ENCODE data around the gene ACAP3. TPM values are rescaled to one million over a fixed set of nuclear protein-coding genes. Genes with fewer than 3 reads are reported as not detected.

Gene ACAP3
- total and polyA plus RNA-seq, 2 of the 4 experiments (the other 2 are of a cell fraction) = 13.3 to 58.2 TPM

DNA sequence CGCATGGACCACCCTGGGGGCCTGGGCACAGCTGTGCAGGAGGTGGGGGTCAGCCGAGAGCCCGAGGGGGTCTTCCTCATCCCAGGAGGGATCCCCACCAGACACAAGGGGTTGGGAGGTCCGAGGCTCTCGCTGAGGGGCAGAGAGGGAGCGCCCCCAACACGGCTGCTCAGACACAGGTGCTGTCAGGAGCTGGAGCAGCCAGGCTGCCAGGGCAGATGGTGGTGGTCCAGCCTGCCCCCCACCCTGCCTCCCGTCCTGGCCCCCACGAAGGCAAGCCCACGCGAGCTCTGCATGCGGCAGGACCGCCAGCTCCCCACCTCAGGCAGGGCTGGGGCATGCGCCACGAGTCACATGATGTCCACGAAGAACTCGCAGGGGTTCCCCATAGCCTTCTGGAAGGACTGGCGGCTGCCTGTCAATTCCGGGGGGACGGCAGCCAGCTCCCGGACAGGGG is 28.1 kb upstream of the ACAP3 start:
- ATAC-seq (ENCODE audit: low read depth) = no peak
- no peak overlapping the region for H2AFZ ChIP-seq (replicated peaks; ENCODE audit: low read length, poor library complexity)
- CTCF ChIA-PET = no interaction called here
- H4K91ac ChIP-seq (ENCODE audit: insufficient read depth, low read depth, low read length) = no peak overlapping the region
- intact Hi-C loops (cut with micrococcal nuclease) = no loop called here
- H3K18ac ChIP-seq (ENCODE audit: low read depth, low read length) = no peak overlapping the region
- POLR2A ChIA-PET (ENCODE audit: unreplicated experiment) = no interaction called here
- H3K79me1 ChIP-seq (ENCODE audit: low read depth in 1 of 2, low read length in 2 of 2) = peaks cover 4 to 9% of the 10 kb centered on the region in 2 experiments
- H3K23ac ChIP-seq (ENCODE audit: low read depth, low read length) = no peak overlapping the region
- TSS peak; percentile 64 for BruUV-seq (replicated peaks)
- peaks cover 40% of the 10 kb centered on the region for H3K36me3 ChIP-seq (ENCODE audit: control insufficient read depth, insufficient read depth, low read length)
- H4K5ac ChIP-seq (ENCODE audit: low read depth, low read length) = no peak overlapping the region
- no peak overlapping the region for H2BK5ac ChIP-seq (ENCODE audit: low read depth, low read length, poor library complexity, severe bottlenecking)
- no peak overlapping the region for H2BK20ac ChIP-seq (ENCODE audit: low read depth, low read length)
- TF ChIP-seq, protein P1, sequence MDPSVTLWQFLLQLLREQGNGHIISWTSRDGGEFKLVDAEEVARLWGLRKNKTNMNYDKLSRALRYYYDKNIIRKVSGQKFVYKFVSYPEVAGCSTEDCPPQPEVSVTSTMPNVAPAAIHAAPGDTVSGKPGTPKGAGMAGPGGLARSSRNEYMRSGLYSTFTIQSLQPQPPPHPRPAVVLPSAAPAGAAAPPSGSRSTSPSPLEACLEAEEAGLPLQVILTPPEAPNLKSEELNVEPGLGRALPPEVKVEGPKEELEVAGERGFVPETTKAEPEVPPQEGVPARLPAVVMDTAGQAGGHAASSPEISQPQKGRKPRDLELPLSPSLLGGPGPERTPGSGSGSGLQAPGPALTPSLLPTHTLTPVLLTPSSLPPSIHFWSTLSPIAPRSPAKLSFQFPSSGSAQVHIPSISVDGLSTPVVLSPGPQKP (IDR thresholded peaks at IDR 0.05; ENCODE audit: borderline replicate concordance, low read depth, low read length) = no peak
- TF ChIP-seq NFE2L2 (IDR thresholded peaks at IDR 0.05; ENCODE audit: low read depth, low read length) (no peak), SMC3 (IDR thresholded peaks at IDR 0.05; ENCODE audit: low read depth, low read length) (no peak), MAFK (IDR thresholded peaks at IDR 0.05; ENCODE audit: low read depth, low read length) (no peak), MAZ (IDR thresholded peaks at IDR 0.05; ENCODE audit: borderline replicate concordance, low read depth, low read length) (no peak), CHD1 (IDR thresholded peaks at IDR 0.05; ENCODE audit: low read depth, low read length) (no peak), RFX5 (IDR thresholded peaks at IDR 0.05; ENCODE audit: low read depth, low read length) (no peak), RAD21 (IDR thresholded peaks at IDR 0.05; ENCODE audit: low read length) (no peak), MXI1 (IDR thresholded peaks at IDR 0.05; ENCODE audit: borderline replicate concordance, low read depth, low read length) (no peak), RCOR1 (IDR thresholded peaks at IDR 0.05; ENCODE audit: insufficient replicate concordance, low read length) (no peak), BHLHE40 (IDR thresholded peaks at IDR 0.05; ENCODE audit: low read depth, low read length) (no peak), CEBPB (IDR thresholded peaks at IDR 0.05; ENCODE audit: low read depth, low read length) (no peak), POLR2A (IDR thresholded peaks at IDR 0.05; ENCODE audit: low read depth, low read length) (no peak)
- TF ChIP-seq, protein P2, sequence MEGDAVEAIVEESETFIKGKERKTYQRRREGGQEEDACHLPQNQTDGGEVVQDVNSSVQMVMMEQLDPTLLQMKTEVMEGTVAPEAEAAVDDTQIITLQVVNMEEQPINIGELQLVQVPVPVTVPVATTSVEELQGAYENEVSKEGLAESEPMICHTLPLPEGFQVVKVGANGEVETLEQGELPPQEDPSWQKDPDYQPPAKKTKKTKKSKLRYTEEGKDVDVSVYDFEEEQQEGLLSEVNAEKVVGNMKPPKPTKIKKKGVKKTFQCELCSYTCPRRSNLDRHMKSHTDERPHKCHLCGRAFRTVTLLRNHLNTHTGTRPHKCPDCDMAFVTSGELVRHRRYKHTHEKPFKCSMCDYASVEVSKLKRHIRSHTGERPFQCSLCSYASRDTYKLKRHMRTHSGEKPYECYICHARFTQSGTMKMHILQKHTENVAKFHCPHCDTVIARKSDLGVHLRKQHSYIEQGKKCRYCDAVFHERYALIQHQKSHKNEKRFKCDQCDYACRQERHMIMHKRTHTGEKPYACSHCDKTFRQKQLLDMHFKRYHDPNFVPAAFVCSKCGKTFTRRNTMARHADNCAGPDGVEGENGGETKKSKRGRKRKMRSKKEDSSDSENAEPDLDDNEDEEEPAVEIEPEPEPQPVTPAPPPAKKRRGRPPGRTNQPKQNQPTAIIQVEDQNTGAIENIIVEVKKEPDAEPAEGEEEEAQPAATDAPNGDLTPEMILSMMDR (conservative IDR thresholded peaks at IDR 0.05; ENCODE audit: low read depth, low read length) = no peak
- TF ChIP-seq, protein P3, sequence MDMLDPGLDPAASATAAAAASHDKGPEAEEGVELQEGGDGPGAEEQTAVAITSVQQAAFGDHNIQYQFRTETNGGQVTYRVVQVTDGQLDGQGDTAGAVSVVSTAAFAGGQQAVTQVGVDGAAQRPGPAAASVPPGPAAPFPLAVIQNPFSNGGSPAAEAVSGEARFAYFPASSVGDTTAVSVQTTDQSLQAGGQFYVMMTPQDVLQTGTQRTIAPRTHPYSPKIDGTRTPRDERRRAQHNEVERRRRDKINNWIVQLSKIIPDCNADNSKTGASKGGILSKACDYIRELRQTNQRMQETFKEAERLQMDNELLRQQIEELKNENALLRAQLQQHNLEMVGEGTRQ (IDR thresholded peaks at IDR 0.05; ENCODE audit: low read depth, low read length) = no peak
- no peak overlapping the region for H3K56ac ChIP-seq (ENCODE audit: extremely low read depth, insufficient read depth, low read length)
- 100% methylated on average over 2 of the region's 21 CpGs; no CpG with 5 or more reads in 1 of the 2 experiments for WGBS, 2 experiments (ENCODE audit: extremely low coverage in 2 of 2, insufficient read length in 1 of 2)
- DNase-seq = no peak
- H4K20me1 ChIP-seq (ENCODE audit: insufficient read depth, low read length) = peaks cover 7% of the 10 kb centered on the region
- H3K4me3 ChIP-seq (ENCODE audit: insufficient read depth, low read depth, low read length) = no peak overlapping the region
- no peak overlapping the region for H3K9ac ChIP-seq (ENCODE audit: low read depth, low read length)
- no peak overlapping the region for H3K27ac ChIP-seq (ENCODE audit: insufficient read depth, low read length)
- H4K8ac ChIP-seq (ENCODE audit: low read depth in 2 of 2, low read length in 2 of 2) = no peak overlapping the region
- H2BK15ac ChIP-seq (ENCODE audit: low read depth, low read length) = no peak overlapping the region
- no peak overlapping the region for H3K4me2 ChIP-seq (ENCODE audit: low read depth, low read length)
- no peaks in the 10 kb centered on the region for H3K27me3 ChIP-seq (ENCODE audit: control insufficient read depth, insufficient read depth, low read length)
- no peaks in the 10 kb centered on the region for H3K4me1 ChIP-seq (ENCODE audit: control insufficient read depth, insufficient read depth, low read length)
- H2AK5ac ChIP-seq (ENCODE audit: low read depth, low read length) = no peak overlapping the region
- H2BK120ac ChIP-seq (ENCODE audit: low read depth, low read length) = no peak overlapping the region
- no peak overlapping the region for H3K4ac ChIP-seq (ENCODE audit: low read depth, low read length)
- dilution Hi-C loops (cut with HindIII; ENCODE audit: low sequenced_read_pairs, unreplicated experiment) = no loop called here
- no peak overlapping the region for H3K14ac ChIP-seq (replicated peaks; ENCODE audit: low read depth, low read length)
- peaks cover 4% of the 10 kb centered on the region for H3K9me1 ChIP-seq (ENCODE audit: insufficient read depth, low read length)
- in situ Hi-C loops (cut with MboI; ENCODE audit: low sequenced_read_pairs) = no loop called here
- H2AK9ac ChIP-seq (replicated peaks; ENCODE audit: low read depth, low read length, poor library complexity) = no peak overlapping the region
- no peaks in the 10 kb centered on the region for H3K9me3 ChIP-seq (ENCODE audit: control insufficient read depth, insufficient read depth, low read length)
